GM19468 (cell line): ENCODE data around the gene RFX1.

ENCODE experiments used
- ATAC-seq: cut with Tn5 transposase; IDR thresholded peaks from one replicate; pipeline ENCODE4 v1.9.1; 2021; ENCODE audit warnings: mild to moderate bottlenecking, moderate library complexity, moderate number of reproducible peaks; ENCODE audit not compliant: unreplicated experiment; ENCODE audit errors: extremely low read depth

Gene RFX1

GRCh38 chr19:13918726-13919411 lies 87.3 kb downstream of the RFX1 start:
- ATAC-seq, result no peak

GRCh38 chr19:13917888-13918406 lies 88.2 kb downstream of the RFX1 start:
- no peak for ATAC-seq

- ATAC-seq, result no peak
These were observed 91.3 kb downstream of the RFX1 start for GRCh38 chr19:13914777-13915176.

GRCh38 chr19:13913352-13913751 lies 92.8 kb downstream of the RFX1 start:
- ATAC-seq, result no peak
